ENCODE data around the gene KLHL22. TPM values are rescaled to one million over a fixed set of nuclear protein-coding genes. Genes with fewer than 3 reads are reported as not detected.

The KLHL22 gene
- polyA plus RNA-seq, 6 donors from 2014 or later, result 4.7 to 24.3 (median 15.9) TPM

GRCh38 chr22:20405291-20405930 lies 90.2 kb downstream of the KLHL22 start:
- Mint-ChIP-seq H3K36me3 (peaks cover 0 to 21% of the 10 kb centered on the region in 2 donors), H3K9me3 (no peaks in the 10 kb centered on the region), H3K27me3 (no peaks in the 10 kb centered on the region), H3K4me1 (peaks cover 0 to 4% (median 2%) of the 10 kb centered on the region in 3 donors), H3K4me3 (no peak overlapping the region), H3K27ac (peak overlapping the region in 1 of 6 donors; percentile 90)
- no peak for ATAC-seq (ENCODE audit: low read depth in 2 of 2)
- DNase-seq, result no peak

- peaks cover 0 to 21% of the 10 kb centered on the region in 2 donors for H3K36me3 Mint-ChIP-seq
- H3K27ac Mint-ChIP-seq, result peak overlapping the region in 1 of 6 donors; percentile 90
- DNase-seq (no peak), ATAC-seq (ENCODE audit: low read depth in 2 of 2) (no peak)
- H3K9me3 Mint-ChIP-seq, result no peaks in the 10 kb centered on the region
- no peaks in the 10 kb centered on the region for H3K27me3 Mint-ChIP-seq
- peaks cover 0 to 4% (median 2%) of the 10 kb centered on the region in 3 donors for H3K4me1 Mint-ChIP-seq
- no peak overlapping the region for H3K4me3 Mint-ChIP-seq
These were observed 90.7 kb downstream of the KLHL22 start for GRCh38 chr22:20404881-20405280.

- Mint-ChIP-seq H3K4me3 (peak overlapping the region in 1 of 8 donors; percentile 50), H3K9me3 (no peaks in the 10 kb centered on the region), H3K36me3 (peaks cover 0 to 21% of the 10 kb centered on the region in 2 donors), H3K27me3 (no peaks in the 10 kb centered on the region), H3K27ac (no peak overlapping the region), H3K4me1 (peaks cover 0 to 4% (median 4%) of the 10 kb centered on the region in 3 donors)
- DNase-seq (no peak), ATAC-seq (ENCODE audit: low read depth in 2 of 2) (no peak)
These were observed 91.8 kb downstream of the KLHL22 start for GRCh38 chr22:20403779-20404140.

GRCh38 chr22:20402960-20403778 lies 92.4 kb downstream of the KLHL22 start:
- DNase-seq (no peak), ATAC-seq (ENCODE audit: low read depth in 2 of 2) (no peak)
- Mint-ChIP-seq H3K4me3 (no peak overlapping the region), H3K4me1 (peaks cover 0 to 4% (median 4%) of the 10 kb centered on the region in 3 donors), H3K9me3 (no peaks in the 10 kb centered on the region), H3K27ac (peak overlapping the region in 1 of 6 donors; percentile 66), H3K36me3 (peaks cover 0 to 21% of the 10 kb centered on the region in 2 donors), H3K27me3 (no peaks in the 10 kb centered on the region)

- no peak for ATAC-seq (ENCODE audit: low read depth in 2 of 2)
- Mint-ChIP-seq H3K4me3 (no peak overlapping the region), H3K27me3 (no peaks in the 10 kb centered on the region), H3K36me3 (peaks cover 4 to 21% of the 10 kb centered on the region in 2 donors), H3K9me3 (peaks cover 0 to 2% (median 0%) of the 10 kb centered on the region in 7 donors), H3K27ac (no peak overlapping the region), H3K4me1 (peaks cover 3 to 11% (median 6%) of the 10 kb centered on the region in 3 donors)
- no peak for DNase-seq
These were observed 94.1 kb downstream of the KLHL22 start for GRCh38 chr22:20401376-20402014.

GRCh38 chr22:20400606-20401375 lies 94.8 kb downstream of the KLHL22 start:
- ATAC-seq (ENCODE audit: low read depth in 2 of 2), result no peak
- H3K4me3 Mint-ChIP-seq, result no peak overlapping the region
- H3K4me1 Mint-ChIP-seq, result peaks cover 7 to 14% (median 11%) of the 10 kb centered on the region in 3 donors
- H3K27me3 Mint-ChIP-seq, result no peaks in the 10 kb centered on the region
- peaks cover 4 to 21% of the 10 kb centered on the region in 2 donors for H3K36me3 Mint-ChIP-seq
- no peak for DNase-seq
- peaks cover 0 to 2% (median 0%) of the 10 kb centered on the region in 7 donors for H3K9me3 Mint-ChIP-seq
- no peak overlapping the region for H3K27ac Mint-ChIP-seq

- Mint-ChIP-seq H3K9me3 (peaks cover 0 to 2% (median 0%) of the 10 kb centered on the region in 7 donors), H3K27ac (peak overlapping the region in 1 of 6 donors; percentile 49), H3K4me3 (no peak overlapping the region), H3K4me1 (peaks cover 14 to 22% (median 18%) of the 10 kb centered on the region in 3 donors), H3K27me3 (no peaks in the 10 kb centered on the region), H3K36me3 (peaks cover 4 to 17% of the 10 kb centered on the region in 2 donors)
- ATAC-seq (ENCODE audit: low read depth in 2 of 2), result no peak
- DNase-seq, result no peak
These were observed 95.6 kb downstream of the KLHL22 start for GRCh38 chr22:20399866-20400605.

GRCh38 chr22:20398420-20398819 lies 97.2 kb downstream of the KLHL22 start:
- Mint-ChIP-seq H3K4me3 (peak overlapping the region in 1 of 8 donors; percentile 41), H3K27ac (no peak overlapping the region), H3K4me1 (peaks cover 21 to 35% (median 24%) of the 10 kb centered on the region in 3 donors), H3K27me3 (no peaks in the 10 kb centered on the region), H3K36me3 (peaks cover 4 to 6% of the 10 kb centered on the region in 2 donors), H3K9me3 (peaks cover 0 to 2% (median 0%) of the 10 kb centered on the region in 7 donors)
- no peak for ATAC-seq (ENCODE audit: low read depth in 2 of 2)
- DNase-seq, result no peak

GRCh38 chr22:20397498-20397897 lies 98.1 kb downstream of the KLHL22 start:
- Mint-ChIP-seq H3K27me3 (no peaks in the 10 kb centered on the region), H3K36me3 (peaks cover 0 to 4% of the 10 kb centered on the region in 2 donors), H3K9me3 (peaks cover 0 to 2% (median 0%) of the 10 kb centered on the region in 7 donors), H3K4me3 (peak overlapping the region in 1 of 8 donors; percentile 94), H3K4me1 (peaks cover 21 to 37% (median 26%) of the 10 kb centered on the region in 3 donors), H3K27ac (peak overlapping the region in 1 of 6 donors; percentile 65)
- ATAC-seq (ENCODE audit: low read depth in 2 of 2) (no peak), DNase-seq (no peak)

GRCh38 chr22:20396639-20397038 lies 99.0 kb downstream of the KLHL22 start:
- H3K4me3 Mint-ChIP-seq, result peak overlapping the region in 4 of 8 donors; percentile 9 to 94 (median 40)
- peak overlapping the region in 3 of 6 donors; percentile 34 to 80 (median 45) for H3K27ac Mint-ChIP-seq
- no peaks in the 10 kb centered on the region for H3K27me3 Mint-ChIP-seq
- ATAC-seq (ENCODE audit: low read depth in 2 of 2), result no peak
- no peak for DNase-seq
- H3K9me3 Mint-ChIP-seq, result peaks cover 0 to 2% (median 0%) of the 10 kb centered on the region in 7 donors
- peaks cover 0 to 4% of the 10 kb centered on the region in 2 donors for H3K36me3 Mint-ChIP-seq
- peaks cover 21 to 37% (median 26%) of the 10 kb centered on the region in 3 donors for H3K4me1 Mint-ChIP-seq

GRCh38 chr22:20395907-20396287 lies 99.7 kb downstream of the KLHL22 start:
- H3K9me3 Mint-ChIP-seq, result peaks cover 0 to 2% (median 0%) of the 10 kb centered on the region in 7 donors
- peaks cover 0 to 4% of the 10 kb centered on the region in 2 donors for H3K36me3 Mint-ChIP-seq
- H3K27ac Mint-ChIP-seq, result peak overlapping the region in 3 of 6 donors; percentile 14 to 78 (median 59)
- DNase-seq, result no peak
- H3K4me3 Mint-ChIP-seq, result peak overlapping the region in 7 of 8 donors; percentile 85 to 96 (median 94)
- H3K4me1 Mint-ChIP-seq, result peaks cover 21 to 33% (median 26%) of the 10 kb centered on the region in 3 donors
- ATAC-seq (ENCODE audit: low read depth in 2 of 2), result no peak
- H3K27me3 Mint-ChIP-seq, result no peaks in the 10 kb centered on the region
